Psoas muscle (tissue), 8 donors: ENCODE data around the gene TMEM181. TPM values are rescaled to one million over a fixed set of nuclear protein-coding genes. Genes with fewer than 3 reads are reported as not detected.

Source experiments
- ATAC-seq, 4 donors: fragments of 200-7000 bp; cut with Tn5 transposase; one replicate each; pipeline ENCODE4 v1.9.1; 2020; ENCODE audit warnings: moderate library complexity in 3 of 4, mild to moderate bottlenecking in 2 of 4
- DNase-seq, 2 donors: peaks; one replicate each; pipeline ENCODE4 v3.0.0-alpha.2; 2020
- H3K27ac ChIP-seq: fragments of 200-600 bp; one replicate; pipeline ENCODE4 v1.8.0; 2022
- H3K27me3 ChIP-seq, 3 donors: fragments of 200-600 bp in 1 of 3; one replicate each; pipeline versions ENCODE4 v1.6.1 to v1.8.0; 2013 to 2022; ENCODE audit warnings: low read length in 2 of 3, mild to moderate bottlenecking in 2 of 3, moderate library complexity in 1 of 3; ENCODE audit not compliant: insufficient read depth in 3 of 3
- H3K36me3 ChIP-seq, 2 donors: fragments of 200-600 bp in 1 of 2; one replicate each; pipeline versions ENCODE4 v1.6.1 to v1.8.0; 2013 to 2022; ENCODE audit warnings: low read depth in 1 of 2, mild to moderate bottlenecking in 1 of 2, moderate library complexity in 1 of 2; ENCODE audit not compliant: insufficient read depth in 1 of 2
- H3K4me1 ChIP-seq: fragments of 200-600 bp; one replicate; pipeline ENCODE4 v1.8.0; 2022
- H3K4me3 ChIP-seq: fragments of 200-600 bp; one replicate; pipeline ENCODE4 v1.8.0; 2022; ENCODE audit warnings: mild to moderate bottlenecking
- H3K9me3 ChIP-seq: fragments of 200-600 bp; one replicate; pipeline ENCODE4 v1.8.0; 2022
- CTCF ChIP-seq: fragments of 200-600 bp; IDR thresholded peaks from one replicate; pipeline ENCODE4 v1.8.0; 2022; ENCODE audit warnings: antibody characterized with exemption
- WGBS, 3 donors: extraction: QIAGEN DNeasy Blood & Tissue Kit; methylation state at CpG; one replicate each; pipeline versions ENCODE4 v1.1.6 to v1.1.7; 2013; 5-methylcytosine and 5-hydroxymethylcytosine counted together
- intact Hi-C, 2 donors: fragments of 100-400 bp; cut with DNase I; formaldehyde crosslinking; loops; one replicate each; pipeline versions ENCODE4 v1.11.0 to v1.14.2; 2022
- polyA plus RNA-seq, 3 donors: library from polyadenylated mRNA; stranded (reverse); fragments of 200-250 nt; gene quantifications; one replicate each; pipeline ENCODE4 v1.2.3, GENCODE V29; 2013
- total RNA-seq, 4 donors: library from RNA; stranded (reverse); fragmentation: NEBNext Ultra II Directional in 2 of 4; extraction: Animal tissue kit (Norgen Biotek cat#: 25700) in 2 of 4; gene quantifications; one replicate each; pipeline versions ENCODE4 v1.2.1 to v1.2.4, GENCODE V29; 2021 to 2023
- donor health status: healthy with polysubstance abuse.
- donor health status: DM: no; HTN: no; CAD: no; lungs with moderate emphysema.
- donor health status: Bipolar disorder and iron deficiency.
- donor health status: healthy.
- donor health status: DM: yes; HTN: yes; CAD: no.
- donor health status: DM: no; HTN: no; CAD: no.
- donor health status: DM: no; HTN: no; CAD: no.
- donor health status: DM: yes; HTN: yes; CAD: no.

Gene TMEM181
- total and polyA plus RNA-seq, 7 donors, result 6.8 to 16.2 (median 12.2) TPM

GRCh38 chr6:158545043-158545966, 14.6 kb upstream of the TMEM181 start:
- H3K4me1 ChIP-seq, result no peaks in the 10 kb centered on the region
- ATAC-seq, result no peak
- intact Hi-C loops, result no loop called here
- no peak overlapping the region for H3K27ac ChIP-seq
- no peak for TF ChIP-seq CTCF
- no peaks in the 10 kb centered on the region for H3K9me3 ChIP-seq
- H3K27me3 ChIP-seq, result peaks cover 0 to 6% (median 0%) of the 10 kb centered on the region in 3 donors
- H3K36me3 ChIP-seq, result no peaks in the 10 kb centered on the region
- DNase-seq, result no peak
- no peak overlapping the region for H3K4me3 ChIP-seq
- WGBS, 3 donors, result 71 to 80% (median 74%) methylated on average over 30 of the region's 30 CpGs

- intact Hi-C loops, result no loop called here
- no peak for DNase-seq
- no peak for ATAC-seq
- Histone ChIP-seq H3K4me3 (no peak overlapping the region), H3K27me3 (no peaks in the 10 kb centered on the region), H3K27ac (no peak overlapping the region), H3K4me1 (no peaks in the 10 kb centered on the region), H3K9me3 (no peaks in the 10 kb centered on the region), H3K36me3 (no peaks in the 10 kb centered on the region)
- TF ChIP-seq CTCF, result no peak
- 54 to 59% (median 54%) methylated on average over 9 of the region's 9 CpGs for WGBS, 3 donors
These were observed 11.3 kb upstream of the TMEM181 start for GRCh38 chr6:158548418-158549161.

GRCh38 chr6:158552055-158552795, 7.7 kb upstream of the TMEM181 start:
- H3K36me3 ChIP-seq, result no peaks in the 10 kb centered on the region
- H3K4me1 ChIP-seq, result no peaks in the 10 kb centered on the region
- H3K27me3 ChIP-seq, result no peaks in the 10 kb centered on the region
- H3K9me3 ChIP-seq, result no peaks in the 10 kb centered on the region
- H3K4me3 ChIP-seq, result no peak overlapping the region
- TF ChIP-seq CTCF, result no peak
- ATAC-seq (no peak), DNase-seq (no peak)
- intact Hi-C loops, result no loop called here
- no peak overlapping the region for H3K27ac ChIP-seq
- WGBS, 3 donors, result 59 to 68% (median 66%) methylated on average over 6 of the region's 6 CpGs

- Histone ChIP-seq H3K4me1 (no peaks in the 10 kb centered on the region), H3K9me3 (no peaks in the 10 kb centered on the region), H3K36me3 (no peaks in the 10 kb centered on the region), H3K27me3 (no peaks in the 10 kb centered on the region), H3K27ac (no peak overlapping the region), H3K4me3 (no peak overlapping the region)
- DNase-seq (no peak), ATAC-seq (no peak)
- intact Hi-C loops, result no loop called here
- 85 to 90% (median 88%) methylated on average over 5 of the region's 5 CpGs for WGBS, 3 donors
- no peak for TF ChIP-seq CTCF
These were observed 7.1 kb upstream of the TMEM181 start for GRCh38 chr6:158552796-158553138.
